Suprapubic skin (tissue), 4 donors: ENCODE measurements around the gene ARHGEF28.

Experiments
- CTCF ChIP-seq, 2 donors: fragments of 200-600 bp in 1 of 2; fragments of 450-650 bp in 1 of 2; sonication (generic) in 1 of 2; IDR thresholded peaks; one replicate each; pipeline ENCODE4 v1.5.1; 2016 to 2019; ENCODE audit warnings: antibody characterized with exemption in 2 of 2, mild to moderate bottlenecking in 1 of 2, moderate library complexity in 1 of 2
- EP300 ChIP-seq: sonication (generic); formaldehyde crosslinking; IDR thresholded peaks from one replicate; pipeline ENCODE4 v1.6.1; 2017; ENCODE audit warnings: antibody characterized with exemption
- POLR2A ChIP-seq, 2 donors: fragments of 450-650 bp; IDR thresholded peaks; one replicate each; pipeline ENCODE4 v1.6.1; 2017; ENCODE audit warnings: antibody characterized with exemption in 2 of 2, mild to moderate bottlenecking in 2 of 2, moderate library complexity in 2 of 2
- POLR2AphosphoS5 ChIP-seq, 3 donors: sonication (generic); formaldehyde crosslinking; IDR thresholded peaks; one replicate each; pipeline ENCODE4 v1.6.1; 2017; ENCODE audit warnings: antibody characterized with exemption in 3 of 3

- TF ChIP-seq CTCF (IDR thresholded peaks at IDR 0.05) (no peak), POLR2AphosphoS5 (IDR thresholded peaks at IDR 0.05) (no peak), POLR2A (IDR thresholded peaks at IDR 0.05) (no peak), EP300 (no peak)
Measured at GRCh38 chr5:73835726-73836125, 209.7 kb downstream of the ARHGEF28 start.
